ENCODE data around the gene CABP4.

The CABP4 gene

DNA sequence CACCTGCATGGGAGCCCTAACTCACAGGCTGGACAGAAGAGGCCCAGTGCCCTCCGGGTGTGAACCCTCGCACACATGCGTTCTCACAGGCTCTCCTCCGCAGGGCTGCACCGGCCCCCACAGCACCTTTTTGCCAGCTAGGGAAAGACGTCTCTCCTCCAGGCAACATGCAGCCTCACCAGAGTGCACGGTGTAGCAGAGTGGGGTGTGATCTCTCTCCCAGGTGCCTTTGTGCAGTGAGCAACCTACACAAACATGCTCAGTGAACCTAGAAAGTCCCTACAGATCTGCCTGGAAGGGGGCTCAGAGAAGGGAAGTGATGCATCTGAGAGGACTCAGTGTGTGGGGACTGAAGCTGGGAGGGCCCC, 43.4 kb upstream of the CABP4 start:
- Histone ChIP-seq H3K4me3 (replicated peaks; ENCODE audit: low read depth, low read length) (no peak overlapping the region), H3K36me3 (ENCODE audit: control insufficient read depth, insufficient read depth, low read length) (peaks cover 10% of the 10 kb centered on the region), H3K27me3 (replicated peaks; ENCODE audit: control insufficient read depth, insufficient read depth, low read length) (no peaks in the 10 kb centered on the region; the same call in 1 of the 2 replicates)
- TF ChIP-seq CTCF (IDR thresholded peaks at IDR 0.05; ENCODE audit: insufficient read depth, low read length, poor library complexity, severe bottlenecking): no peak
- no peak for DNase-seq (ENCODE audit: extremely low read depth, insufficient read length)

GRCh38 chr11:67412495-67413179, 42.5 kb upstream of the CABP4 start:
- Histone ChIP-seq H3K4me3 (replicated peaks; ENCODE audit: low read depth, low read length) (no peak overlapping the region), H3K36me3 (ENCODE audit: control insufficient read depth, insufficient read depth, low read length) (peaks cover 7% of the 10 kb centered on the region), H3K27me3 (replicated peaks; ENCODE audit: control insufficient read depth, insufficient read depth, low read length) (no peaks in the 10 kb centered on the region; the same call in 1 of the 2 replicates)
- DNase-seq (ENCODE audit: extremely low read depth, insufficient read length): no peak
- no peak for TF ChIP-seq CTCF (IDR thresholded peaks at IDR 0.05; ENCODE audit: insufficient read depth, low read length, poor library complexity, severe bottlenecking)

DNA sequence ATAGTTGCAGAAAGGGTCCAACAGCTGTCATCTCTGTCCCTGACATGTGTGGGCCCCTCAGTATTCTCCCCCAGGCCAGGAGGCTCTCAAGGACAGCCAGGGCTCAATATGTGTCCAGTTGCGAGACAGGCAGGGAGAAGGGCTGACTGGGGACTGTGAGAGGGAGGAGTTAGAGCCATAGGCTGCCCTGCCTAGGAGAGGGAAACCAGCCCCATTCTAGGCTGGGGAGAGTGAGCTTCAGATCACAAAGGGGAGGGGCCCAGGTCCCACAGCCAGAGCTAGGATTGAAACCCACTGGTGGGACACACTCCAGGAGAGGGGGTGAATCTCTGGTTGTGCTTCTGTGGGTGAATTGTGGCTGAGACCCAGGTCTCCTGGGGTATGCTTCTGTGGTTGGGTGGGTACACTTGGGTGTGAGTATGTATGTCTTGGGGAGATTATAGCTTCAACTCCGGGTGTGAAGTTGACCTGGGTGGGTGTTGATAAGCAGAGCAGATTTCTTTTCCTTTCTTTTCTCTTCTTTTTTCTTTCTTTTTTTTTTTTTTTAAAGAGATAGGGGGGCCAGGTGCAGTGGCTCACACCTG, 41.8 kb upstream of the CABP4 start:
- TF ChIP-seq CTCF (IDR thresholded peaks at IDR 0.05; ENCODE audit: insufficient read depth, low read length, poor library complexity, severe bottlenecking): no peak

DNA sequence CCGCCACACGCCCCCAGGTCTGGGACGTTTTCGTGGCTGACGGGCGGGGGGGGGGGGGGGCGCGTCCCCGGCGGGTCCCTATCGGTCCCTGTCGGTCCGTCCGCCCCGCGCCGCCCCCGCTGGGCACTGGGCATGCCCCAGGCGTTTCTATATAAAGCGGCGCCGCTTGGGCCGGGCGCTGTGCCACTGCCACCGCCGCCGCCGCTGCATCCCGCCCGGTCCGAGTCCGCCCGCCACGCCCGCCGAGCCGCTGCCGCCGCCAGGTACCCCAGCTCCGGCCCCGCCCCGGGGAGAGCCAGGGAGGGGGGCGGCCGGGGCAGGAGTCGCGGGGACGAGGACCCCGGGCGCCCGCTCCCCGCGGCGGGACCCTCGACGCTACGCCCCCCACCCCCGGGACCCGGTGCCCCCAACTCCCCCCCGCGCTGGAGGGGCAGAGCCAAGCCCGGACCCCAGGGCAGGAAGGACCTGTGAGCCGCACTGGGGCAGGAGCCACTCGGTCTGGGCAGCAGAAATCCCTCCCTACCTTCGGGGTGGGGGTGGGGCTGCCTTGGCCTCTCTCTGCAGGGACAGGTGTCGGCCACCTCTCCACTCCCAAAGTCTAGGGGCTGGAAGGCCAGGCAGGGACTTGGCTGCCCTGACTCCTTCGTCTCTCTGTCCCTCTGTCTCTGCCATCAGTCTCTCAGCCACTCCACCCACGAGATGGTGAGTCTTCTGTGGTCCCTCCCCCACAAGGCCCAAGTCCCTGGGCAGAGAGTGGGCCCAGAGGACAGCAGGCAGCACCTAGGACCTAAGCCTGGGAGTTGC, 39.5 kb upstream of the CABP4 start, which contains the start of gene CARNS1:
Gene CARNS1 (plus strand): TSS at position 178 of the 804 bp plus-strand sequence. CDS start 522 bp downstream, at position 700.
- no peaks in the 10 kb centered on the region for H3K36me3 ChIP-seq (ENCODE audit: control insufficient read depth, insufficient read depth, low read length)
- no peak within 1 kb of the TSS for H3K4me3 ChIP-seq (replicated peaks; ENCODE audit: low read depth, low read length)
- no peak for TF ChIP-seq CTCF (IDR thresholded peaks at IDR 0.05; ENCODE audit: insufficient read depth, low read length, poor library complexity, severe bottlenecking)
- H3K27me3 ChIP-seq (replicated peaks; ENCODE audit: control insufficient read depth, insufficient read depth, low read length): no peaks in the 10 kb centered on the region; the same call in 1 of the 2 replicates
- no peak for DNase-seq (ENCODE audit: extremely low read depth, insufficient read length)

More for the DNA sequence above, 41.8 kb upstream of the CABP4 start:
- DNase-seq (ENCODE audit: extremely low read depth, insufficient read length): no peak
- Histone ChIP-seq H3K27me3 (replicated peaks; ENCODE audit: control insufficient read depth, insufficient read depth, low read length) (no peaks in the 10 kb centered on the region; the same call in 1 of the 2 replicates), H3K4me3 (replicated peaks; ENCODE audit: low read depth, low read length) (no peak overlapping the region), H3K36me3 (ENCODE audit: control insufficient read depth, insufficient read depth, low read length) (peaks cover 2% of the 10 kb centered on the region)

DNA sequence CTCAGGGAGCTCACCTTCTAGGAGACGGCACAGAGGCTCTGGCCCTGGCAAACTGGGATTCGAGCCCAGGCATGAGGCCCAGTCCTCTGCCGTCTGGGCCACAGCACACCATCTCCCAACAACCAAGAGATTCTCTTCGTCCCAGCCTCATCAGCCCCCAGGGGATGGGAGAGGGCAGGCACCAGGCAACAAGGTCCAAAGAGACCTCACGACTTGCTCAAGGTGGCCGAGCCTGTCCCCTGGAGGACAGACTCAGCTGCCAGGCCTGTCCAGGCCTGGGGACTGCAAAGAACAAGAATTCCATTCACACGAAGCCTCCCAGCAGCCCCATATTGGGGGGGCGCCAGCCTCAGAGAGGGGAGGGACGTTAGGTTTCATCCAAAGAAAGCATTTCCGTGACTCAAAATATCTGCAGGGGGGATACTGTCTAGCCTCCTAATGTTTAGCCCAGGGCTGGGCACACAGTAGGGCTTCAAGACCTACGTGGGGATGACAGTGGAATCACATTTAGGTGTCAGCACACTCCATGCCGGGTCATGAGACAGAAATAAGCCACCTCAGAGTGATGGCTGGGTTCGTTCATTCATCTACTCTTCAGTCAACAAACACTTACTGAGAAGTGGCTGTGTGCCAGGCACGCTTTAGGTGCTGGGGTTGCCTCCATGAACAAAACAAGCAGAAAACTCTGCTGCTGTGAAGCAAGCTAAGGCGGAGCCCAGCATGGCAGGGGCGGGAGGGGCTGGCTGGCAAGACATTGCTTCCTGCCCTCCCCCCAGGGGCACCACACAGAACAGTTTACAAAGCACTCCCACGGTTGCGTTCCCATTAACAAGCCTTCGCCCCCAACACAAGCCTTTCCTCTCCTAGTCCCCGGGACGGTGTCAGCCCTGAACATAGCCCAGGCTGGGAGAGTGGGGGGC, 38.5 kb upstream of the CABP4 start:
- TF ChIP-seq CTCF (IDR thresholded peaks at IDR 0.05; ENCODE audit: insufficient read depth, low read length, poor library complexity, severe bottlenecking): no peak
- no peak for DNase-seq (ENCODE audit: extremely low read depth, insufficient read length)
- H3K36me3 ChIP-seq (ENCODE audit: control insufficient read depth, insufficient read depth, low read length): no peaks in the 10 kb centered on the region
- H3K4me3 ChIP-seq (replicated peaks; ENCODE audit: low read depth, low read length): no peak overlapping the region
- H3K27me3 ChIP-seq (replicated peaks; ENCODE audit: control insufficient read depth, insufficient read depth, low read length): no peaks in the 10 kb centered on the region; the same call in 1 of the 2 replicates

All from GM06990 (cell line).